ENCODE measurements around the gene TMED4.

GRCh38 chr7:44603193-44603592 is 21.2 kb upstream of the TMED4 start:
- no peak for TF ChIP-seq EZH2 (IDR thresholded peaks at IDR 0.05; ENCODE audit: borderline replicate concordance, low read depth, low read length, poor library complexity, severe bottlenecking)
- TF ChIP-seq, protein P1, sequence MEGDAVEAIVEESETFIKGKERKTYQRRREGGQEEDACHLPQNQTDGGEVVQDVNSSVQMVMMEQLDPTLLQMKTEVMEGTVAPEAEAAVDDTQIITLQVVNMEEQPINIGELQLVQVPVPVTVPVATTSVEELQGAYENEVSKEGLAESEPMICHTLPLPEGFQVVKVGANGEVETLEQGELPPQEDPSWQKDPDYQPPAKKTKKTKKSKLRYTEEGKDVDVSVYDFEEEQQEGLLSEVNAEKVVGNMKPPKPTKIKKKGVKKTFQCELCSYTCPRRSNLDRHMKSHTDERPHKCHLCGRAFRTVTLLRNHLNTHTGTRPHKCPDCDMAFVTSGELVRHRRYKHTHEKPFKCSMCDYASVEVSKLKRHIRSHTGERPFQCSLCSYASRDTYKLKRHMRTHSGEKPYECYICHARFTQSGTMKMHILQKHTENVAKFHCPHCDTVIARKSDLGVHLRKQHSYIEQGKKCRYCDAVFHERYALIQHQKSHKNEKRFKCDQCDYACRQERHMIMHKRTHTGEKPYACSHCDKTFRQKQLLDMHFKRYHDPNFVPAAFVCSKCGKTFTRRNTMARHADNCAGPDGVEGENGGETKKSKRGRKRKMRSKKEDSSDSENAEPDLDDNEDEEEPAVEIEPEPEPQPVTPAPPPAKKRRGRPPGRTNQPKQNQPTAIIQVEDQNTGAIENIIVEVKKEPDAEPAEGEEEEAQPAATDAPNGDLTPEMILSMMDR (conservative IDR thresholded peaks at IDR 0.05; ENCODE audit: low read depth, low read length) = no peak
